Right kidney (tissue), 9 donors: ENCODE measurements around the gene CFAP61.
"Not testable (repeated sequence)": the region's sequence is repeated elsewhere in the genome, so short reads cannot be mapped to it uniquely, and the experiment has no call there.

ENCODE experiments used
- DNase-seq: peaks from one replicate; pipeline ENCODE4 v3.0.0-alpha.2; 2016
- long read RNA-seq, 8 donors: transcript quantifications; one replicate each; lab custom pipeline, GENCODE V29; 2026

CFAP61 gene
- long read RNA-seq, donor 1: 0 reads
- long read RNA-seq, donor 2: 0 reads
- long read RNA-seq, donor 3: 0 reads
- long read RNA-seq, donor 4: 0 reads
- long read RNA-seq, donor 5: 0 reads
- long read RNA-seq, donor 6: 0 reads
- long read RNA-seq, donor 7: 0 reads
- long read RNA-seq, donor 8: 0 reads

GRCh38 chr20:20052074-20052970 is at the start of gene CFAP61, which contains the start of gene CRNKL1:
Gene CFAP61 (plus strand): TSS chr20:20052532. CDS start chr20:20056654, 4,122 bp downstream.
Gene CRNKL1 (minus strand): TSS chr20:20052466. CDS start chr20:20052342, 124 bp downstream.
- peak; percentile 100 for DNase-seq

GRCh38 chr20:20003031-20003954 is 49.0 kb upstream of the CFAP61 start:
- no peak for DNase-seq

DNA sequence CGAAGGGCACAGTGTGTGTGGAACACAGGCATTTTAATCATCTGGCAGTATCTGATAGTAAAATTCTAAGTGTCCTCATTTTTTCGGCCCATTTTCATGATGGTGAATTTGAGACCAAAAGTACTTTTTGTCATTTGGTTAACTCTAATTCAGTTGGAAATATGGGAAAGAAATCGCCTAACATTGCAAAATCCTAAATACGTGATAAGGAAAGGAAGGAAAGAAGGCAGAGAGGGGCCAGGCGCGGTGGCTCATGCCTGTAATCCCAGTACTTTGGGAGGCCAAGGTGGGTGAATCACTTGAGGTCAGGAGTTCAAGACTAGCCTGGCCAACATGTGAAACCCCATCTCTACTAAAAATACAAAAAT is 48.4 kb upstream of the CFAP61 start:
- not testable (repeated sequence) for DNase-seq

- no peak for DNase-seq
Measured at GRCh38 chr20:20005342-20005741, 47.0 kb upstream of the CFAP61 start.

DNA sequence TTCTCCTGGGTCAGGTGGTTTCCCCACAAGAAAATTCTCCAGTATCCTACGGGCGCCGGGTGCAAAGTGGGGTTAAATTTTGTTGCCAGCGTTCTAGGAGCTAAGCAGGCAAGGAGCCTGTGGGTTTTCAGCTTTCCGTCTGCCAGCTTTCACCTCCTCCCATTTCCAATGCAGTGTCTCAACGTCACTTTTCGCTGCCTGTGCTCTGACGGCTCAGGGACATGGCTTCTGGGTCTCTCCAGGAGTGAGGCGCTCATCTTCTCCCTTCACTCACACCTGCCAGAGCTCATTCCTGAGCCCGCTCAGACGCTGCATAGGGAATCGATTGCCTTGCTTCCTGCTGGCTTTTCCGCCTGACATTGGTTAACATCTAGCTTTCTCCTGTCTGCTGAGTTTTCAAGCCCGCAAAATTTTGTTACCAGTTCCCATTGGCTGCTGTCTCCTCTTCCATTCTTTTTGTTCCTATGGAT is 42.5 kb upstream of the CFAP61 start:
- no peak for DNase-seq

DNA sequence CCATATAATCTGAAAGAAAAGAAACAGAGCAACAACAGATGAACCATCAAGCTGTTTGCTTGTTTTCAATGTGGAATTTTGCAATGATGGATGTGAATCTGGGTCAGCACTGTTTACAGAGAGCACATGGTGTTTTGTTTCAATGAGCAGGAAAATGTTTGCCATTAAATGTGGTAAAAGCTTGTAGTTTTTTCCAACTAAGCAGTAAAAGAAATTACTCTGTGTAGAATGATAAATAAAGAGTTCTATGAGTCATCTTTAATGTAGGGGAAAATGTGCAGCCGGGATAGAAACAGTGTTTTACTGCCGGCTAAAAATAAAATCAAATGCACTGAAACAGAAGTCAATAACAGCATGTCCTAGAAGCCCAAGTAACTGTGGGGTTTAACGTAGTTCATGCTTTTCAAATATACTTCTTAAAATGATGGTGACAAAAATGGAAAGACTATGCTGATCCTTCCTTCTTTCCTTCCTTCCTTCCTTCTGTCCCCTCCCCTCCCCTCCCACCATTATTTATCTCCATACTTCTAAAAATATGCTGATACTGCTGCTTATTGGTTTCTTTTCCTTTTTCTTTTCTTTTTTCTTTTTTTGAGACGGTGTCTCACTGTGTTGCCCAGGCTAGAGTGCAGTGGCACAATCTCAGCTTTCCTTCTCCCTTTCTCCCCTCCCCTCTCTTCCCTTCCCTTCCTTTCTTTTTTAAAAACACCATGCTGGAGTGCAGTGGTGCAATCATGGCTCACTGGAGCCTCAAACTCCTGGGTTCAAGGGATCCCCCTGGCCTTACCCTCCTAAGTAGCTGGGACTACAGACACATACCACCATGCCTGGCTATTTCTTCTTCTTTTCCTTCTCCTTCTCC is 41.5 kb upstream of the CFAP61 start:
- DNase-seq: no peak

DNA sequence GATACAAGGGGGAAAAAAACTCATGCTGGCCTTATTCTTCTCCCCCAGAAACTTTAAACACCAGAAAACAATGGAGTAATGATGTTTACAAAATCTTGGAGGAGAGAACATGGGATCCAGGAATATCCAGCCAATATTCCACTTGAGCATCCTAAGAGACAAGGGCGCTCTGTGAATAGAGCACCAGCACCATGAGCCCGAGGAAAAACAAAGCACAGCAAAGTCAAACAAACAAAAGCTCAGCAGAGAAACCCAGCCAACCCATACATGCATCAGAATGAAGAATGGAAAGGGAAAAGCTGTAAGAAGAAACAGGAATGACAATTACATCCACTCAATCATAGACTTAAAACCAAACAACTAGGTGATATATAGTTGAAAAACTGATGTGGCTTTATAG is 39.8 kb upstream of the CFAP61 start:
- no peak for DNase-seq

DNA sequence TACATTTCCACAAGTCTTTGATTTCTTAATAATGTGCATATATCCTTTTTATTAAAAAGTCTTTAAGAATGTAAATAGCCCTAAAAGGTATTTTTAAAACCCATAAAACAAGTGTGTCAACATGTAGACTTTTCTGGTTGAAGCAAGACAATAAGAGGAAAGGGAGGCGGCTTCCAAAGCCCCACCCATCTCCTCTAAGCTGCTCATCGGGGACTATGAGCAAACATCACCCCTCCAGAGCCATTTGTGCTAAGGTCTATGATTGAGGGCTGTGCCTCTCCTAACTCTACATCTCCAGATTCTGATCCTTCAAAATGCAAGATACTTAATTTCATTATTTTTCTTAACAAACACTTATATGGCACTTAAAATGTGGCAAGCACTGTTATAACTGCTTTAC is 37.7 kb upstream of the CFAP61 start:
- no peak for DNase-seq

DNA sequence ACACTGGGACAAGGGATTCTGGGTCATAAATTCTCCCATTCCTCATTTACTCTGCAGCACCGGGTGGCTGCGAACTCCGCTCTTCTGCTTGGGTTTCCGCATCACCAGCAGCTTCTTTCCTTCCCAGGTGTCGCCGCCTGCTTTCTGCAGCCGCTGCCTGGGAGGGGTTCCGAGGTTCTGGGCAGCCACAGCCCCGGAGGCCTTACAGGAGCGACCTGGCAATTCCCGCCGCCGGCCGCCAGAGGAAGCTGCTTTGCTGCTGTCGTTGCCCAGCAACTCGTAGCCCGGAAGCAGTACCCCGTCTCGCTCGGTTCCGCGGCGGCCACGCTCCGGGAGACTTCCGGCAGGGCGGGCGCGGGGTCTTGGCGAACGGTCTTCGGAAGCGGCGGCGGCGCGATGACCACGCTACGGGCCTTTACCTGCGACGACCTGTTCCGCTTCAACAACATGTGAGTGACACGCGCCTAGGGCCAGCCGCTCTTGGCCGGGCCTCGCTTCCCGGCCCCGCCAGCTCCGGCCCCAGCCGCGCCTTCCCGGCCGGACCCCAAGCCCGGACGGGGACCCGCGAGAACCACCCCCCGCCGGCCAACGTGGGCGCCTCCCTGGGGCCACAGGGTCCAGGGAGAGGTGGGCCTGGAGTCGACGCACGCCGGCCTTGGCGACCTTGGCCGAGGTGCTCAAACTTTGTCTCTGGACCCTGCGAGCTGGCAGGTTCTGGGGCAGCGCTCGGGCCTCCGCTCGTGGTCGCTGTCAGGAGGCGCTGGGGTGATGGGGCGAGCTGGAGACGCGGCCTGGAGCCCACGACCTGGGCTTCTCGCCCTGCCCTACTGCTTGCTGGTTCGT is 35.1 kb upstream of the CFAP61 start, which contains the start of gene NAA20:
NAA20 (plus strand) TSS at position 362 of the 843 bp plus-strand sequence; CDS start at position 397, 35 bp downstream.
- DNase-seq: peak; percentile 82

DNA sequence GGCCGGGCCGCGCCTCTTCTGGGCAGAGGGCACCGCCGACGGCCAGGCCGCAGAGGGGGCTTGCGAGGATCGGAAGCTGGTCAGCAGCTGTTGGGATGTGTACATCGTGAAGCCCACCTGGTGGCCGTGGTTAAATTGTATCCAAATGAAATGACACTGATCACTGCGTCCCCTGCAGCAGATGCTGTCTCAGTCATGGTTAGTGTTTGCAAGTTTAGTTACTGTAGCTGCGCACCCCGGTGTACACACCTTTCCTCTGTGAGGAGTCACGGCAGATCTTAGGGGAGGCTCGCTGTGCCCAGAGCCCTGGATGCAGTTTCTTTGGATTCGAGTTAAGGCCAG is 34.5 kb upstream of the CFAP61 start:
- no peak for DNase-seq

DNA sequence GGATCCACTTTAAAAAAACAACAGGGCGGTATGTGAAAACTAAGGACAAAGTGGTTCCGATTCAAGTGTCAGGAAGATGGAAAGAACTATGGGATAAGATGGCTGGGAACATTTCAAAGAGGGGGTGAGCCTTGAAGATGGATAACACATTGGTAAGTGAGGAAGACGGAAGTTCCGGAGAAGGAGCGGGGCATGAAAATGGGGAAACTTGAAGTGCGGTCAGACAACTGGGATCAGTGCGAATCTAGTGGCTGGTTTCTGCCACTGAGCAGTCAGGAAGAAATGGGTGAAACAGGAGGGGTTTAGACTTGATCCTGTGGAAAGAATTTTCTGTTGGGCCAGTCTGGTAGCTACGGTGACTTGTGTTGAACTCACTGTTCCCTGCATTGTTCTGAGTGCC is 34.0 kb upstream of the CFAP61 start:
- no peak for DNase-seq

GRCh38 chr20:20019123-20019522 is 33.2 kb upstream of the CFAP61 start:
- no peak for DNase-seq

- DNase-seq: no peak
Measured at GRCh38 chr20:20020908-20021307, 31.4 kb upstream of the CFAP61 start.

DNA sequence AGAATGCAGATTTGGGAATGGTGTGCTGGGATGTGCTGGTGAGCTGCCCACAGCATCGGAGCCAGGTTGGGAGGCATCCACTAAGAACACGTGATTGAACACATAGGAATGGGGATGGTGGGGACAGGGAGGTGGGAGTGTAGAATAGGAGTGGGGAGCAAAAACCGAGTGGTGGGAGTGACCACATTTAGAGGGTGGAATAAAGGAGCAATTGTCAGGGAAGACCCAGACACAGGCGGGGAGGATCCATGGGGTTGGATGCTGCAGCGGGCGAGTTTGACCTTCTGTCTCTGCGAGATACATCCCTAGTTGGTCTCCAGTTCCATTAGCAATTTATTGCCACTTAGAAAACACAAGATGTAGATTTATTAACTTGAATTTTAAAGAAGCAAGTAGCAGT is 30.5 kb upstream of the CFAP61 start:
- no peak for DNase-seq

DNA sequence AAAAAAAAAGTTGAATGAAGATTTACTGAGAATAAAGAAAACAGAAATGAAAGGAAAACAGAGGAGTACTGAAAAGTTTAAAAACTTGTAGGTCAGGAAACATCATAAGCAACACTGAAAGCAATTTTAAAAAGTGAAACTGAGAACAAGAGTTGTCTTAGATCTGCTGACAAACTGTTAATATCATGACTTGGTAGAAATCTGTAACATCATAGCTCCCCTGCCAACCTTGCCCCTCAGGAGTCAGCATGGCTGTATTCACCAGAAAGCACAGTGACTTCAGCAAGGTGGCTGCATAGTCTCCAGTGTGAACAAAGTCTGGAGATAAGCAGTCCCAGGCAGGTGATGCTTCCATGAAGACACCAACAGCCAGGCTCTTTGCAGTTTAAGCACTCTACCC is 29.8 kb upstream of the CFAP61 start:
- DNase-seq: no peak

- DNase-seq: no peak
Measured at GRCh38 chr20:20023395-20023794, 28.9 kb upstream of the CFAP61 start.

GRCh38 chr20:20024942-20025341 is 27.4 kb upstream of the CFAP61 start:
- DNase-seq: no peak

- no peak for DNase-seq
Measured at GRCh38 chr20:20027284-20027683, 25.0 kb upstream of the CFAP61 start.

DNA sequence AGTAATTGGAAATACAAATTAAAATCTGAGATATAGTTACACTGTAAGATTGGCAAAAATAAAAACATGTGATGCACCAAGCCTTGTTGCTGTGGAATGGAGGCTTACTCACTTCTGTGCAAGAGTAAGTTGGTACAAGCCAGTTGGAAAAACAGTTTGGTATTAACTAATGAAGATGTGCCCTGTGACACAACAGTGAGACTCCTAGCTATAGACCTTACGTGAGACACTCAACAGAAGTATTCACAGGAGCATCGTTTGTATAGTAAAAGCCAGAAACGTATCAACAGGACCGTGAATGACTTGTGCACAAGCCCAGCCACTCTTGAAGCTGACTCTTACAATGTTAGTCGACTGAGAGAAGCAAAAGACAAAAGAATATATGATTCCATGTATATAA is 20.5 kb upstream of the CFAP61 start:
- DNase-seq: no peak

DNA sequence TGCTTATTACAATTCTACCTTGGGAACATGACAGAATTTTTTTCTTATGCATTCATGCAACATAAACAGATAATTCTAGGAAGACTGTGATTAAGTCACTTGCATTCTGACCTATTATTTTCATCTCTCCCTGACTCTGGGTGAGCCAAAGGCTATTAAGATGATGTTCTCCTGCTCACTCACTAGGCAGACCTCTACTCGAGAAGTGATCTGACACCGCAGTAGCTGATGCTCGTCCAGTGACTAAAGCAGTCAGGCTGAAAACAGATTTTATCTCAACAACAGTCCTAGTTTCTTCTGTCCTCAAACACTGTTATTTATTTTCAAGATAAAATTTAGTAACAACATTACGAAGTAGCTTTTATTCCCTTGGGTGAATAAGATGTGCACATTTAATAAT is 17.8 kb upstream of the CFAP61 start:
- DNase-seq: no peak

- no peak for DNase-seq
Measured at GRCh38 chr20:20036756-20037155, 15.6 kb upstream of the CFAP61 start.
